SK-N-MC (cell line): ENCODE results near the gene LGR5.

Source experiments
- EZH2 ChIP-seq: fragments of 200-600 bp; sonication (generic); IDR thresholded peaks from one replicate; pipeline ENCODE4 v1.6.1; 2017; ENCODE audit warnings: antibody characterized with exemption
- POLR2AphosphoS5 ChIP-seq: IDR thresholded peaks from 2 replicates; pipeline ENCODE4 v1.6.1; 2012; ENCODE audit warnings: mild to moderate bottlenecking, low read depth, low read length, borderline replicate concordance

GRCh38 chr12:71447691-71448132 is 8.1 kb downstream of the LGR5 start:
- TF ChIP-seq EZH2 (no peak), POLR2AphosphoS5 (no peak)
